ENCODE measurements around the gene SLAMF1.
A peak's percentile ranks its signal among the peaks of the same experiment; 100 is the strongest.

DNA sequence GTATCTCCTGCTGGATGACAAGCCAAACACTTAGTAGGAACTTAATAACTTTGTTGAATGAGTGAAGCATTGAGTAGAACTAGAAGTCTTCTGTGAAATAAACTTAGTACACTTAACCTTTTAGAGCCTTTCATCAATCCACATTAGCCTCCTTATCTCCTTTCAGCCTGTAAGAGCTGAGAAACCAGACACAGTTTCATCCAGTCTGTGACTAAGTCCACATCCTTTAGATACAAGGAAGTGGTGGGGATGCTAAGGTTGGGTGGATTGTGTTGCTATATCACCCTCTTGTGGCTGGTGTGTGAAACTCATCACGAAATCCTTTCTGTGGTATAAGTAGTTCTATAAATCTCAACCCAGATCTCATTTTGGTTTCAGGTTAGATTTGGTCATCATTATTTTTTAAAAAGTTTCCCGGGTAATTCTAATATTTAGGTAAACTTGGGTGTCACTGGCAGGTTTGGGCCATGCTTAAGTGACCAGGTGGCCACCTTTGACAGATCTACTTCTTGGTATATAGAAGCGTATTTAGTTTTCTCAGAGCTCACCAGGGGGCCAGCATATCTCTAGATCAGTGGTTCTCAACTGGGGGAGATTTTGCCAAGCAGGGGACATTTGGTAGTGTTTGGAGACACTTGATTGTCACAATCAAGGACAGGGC lies 39.7 kb downstream of the SLAMF1 start:
- TF ChIP-seq, protein P1, sequence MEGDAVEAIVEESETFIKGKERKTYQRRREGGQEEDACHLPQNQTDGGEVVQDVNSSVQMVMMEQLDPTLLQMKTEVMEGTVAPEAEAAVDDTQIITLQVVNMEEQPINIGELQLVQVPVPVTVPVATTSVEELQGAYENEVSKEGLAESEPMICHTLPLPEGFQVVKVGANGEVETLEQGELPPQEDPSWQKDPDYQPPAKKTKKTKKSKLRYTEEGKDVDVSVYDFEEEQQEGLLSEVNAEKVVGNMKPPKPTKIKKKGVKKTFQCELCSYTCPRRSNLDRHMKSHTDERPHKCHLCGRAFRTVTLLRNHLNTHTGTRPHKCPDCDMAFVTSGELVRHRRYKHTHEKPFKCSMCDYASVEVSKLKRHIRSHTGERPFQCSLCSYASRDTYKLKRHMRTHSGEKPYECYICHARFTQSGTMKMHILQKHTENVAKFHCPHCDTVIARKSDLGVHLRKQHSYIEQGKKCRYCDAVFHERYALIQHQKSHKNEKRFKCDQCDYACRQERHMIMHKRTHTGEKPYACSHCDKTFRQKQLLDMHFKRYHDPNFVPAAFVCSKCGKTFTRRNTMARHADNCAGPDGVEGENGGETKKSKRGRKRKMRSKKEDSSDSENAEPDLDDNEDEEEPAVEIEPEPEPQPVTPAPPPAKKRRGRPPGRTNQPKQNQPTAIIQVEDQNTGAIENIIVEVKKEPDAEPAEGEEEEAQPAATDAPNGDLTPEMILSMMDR (IDR thresholded peaks at IDR 0.05), result peak; percentile 48 to 85 (median 77)
- no peak for TF ChIP-seq POLR2AphosphoS5 (IDR thresholded peaks at IDR 0.05)
- no peak for TF ChIP-seq POLR2A (IDR thresholded peaks at IDR 0.05)

All from upper lobe of left lung (tissue), 4 donors.